Effector CD8-positive, alpha-beta T cell (primary cell): Measurements from ENCODE around the gene DENND2A.
"Not testable (repeated sequence)": the region's sequence is repeated elsewhere in the genome, so short reads cannot be mapped to it uniquely, and the experiment has no call there.

Experiments used
- DNase-seq: peaks from one replicate; lab custom pipeline; 2025; lab: John Stamatoyannopoulos, UW

The DENND2A gene

GRCh38 chr7:140546947-140547346 lies 93.7 kb downstream of the DENND2A start:
- DNase-seq = no peak

- DNase-seq = no peak
Observed at GRCh38 chr7:140544388-140544826, 96.2 kb downstream of the DENND2A start.

GRCh38 chr7:140542228-140542603 lies 98.4 kb downstream of the DENND2A start:
- DNase-seq = no peak

DNA sequence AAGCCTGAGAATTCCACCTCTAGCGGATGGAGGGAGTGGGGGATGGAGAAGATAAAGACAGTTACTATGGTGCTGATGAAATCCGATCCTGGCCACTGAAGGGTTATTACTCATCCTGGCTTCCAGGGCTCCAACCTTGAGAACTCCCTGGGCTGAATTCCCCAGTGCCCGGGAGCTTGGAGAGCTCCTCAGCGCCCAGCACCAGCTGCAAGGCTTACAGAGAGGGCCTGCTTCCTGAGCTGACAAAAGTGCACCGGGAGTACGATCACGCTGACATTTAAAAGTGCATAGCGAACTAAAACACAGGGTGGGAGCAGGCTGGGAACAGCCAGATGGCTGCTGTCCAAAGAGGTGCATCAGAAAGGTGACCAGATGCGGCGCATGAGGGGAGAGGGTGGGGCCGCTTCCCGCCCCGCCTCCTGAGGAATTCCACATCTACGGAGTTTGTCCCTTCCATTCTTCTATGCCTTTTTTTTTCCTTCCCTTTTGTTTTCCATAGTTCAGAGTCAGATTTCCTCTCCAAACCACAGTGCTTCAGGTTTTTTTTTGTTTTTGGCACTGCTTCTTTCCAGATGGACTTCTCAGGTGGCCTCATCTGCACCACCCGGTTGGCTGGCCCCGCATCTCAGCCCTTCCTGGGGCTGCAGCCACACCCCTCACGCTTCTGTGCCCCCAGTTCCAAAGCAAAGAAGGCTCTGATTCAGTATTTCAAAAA lies 98.9 kb downstream of the DENND2A start:
- no peak for DNase-seq

DNA sequence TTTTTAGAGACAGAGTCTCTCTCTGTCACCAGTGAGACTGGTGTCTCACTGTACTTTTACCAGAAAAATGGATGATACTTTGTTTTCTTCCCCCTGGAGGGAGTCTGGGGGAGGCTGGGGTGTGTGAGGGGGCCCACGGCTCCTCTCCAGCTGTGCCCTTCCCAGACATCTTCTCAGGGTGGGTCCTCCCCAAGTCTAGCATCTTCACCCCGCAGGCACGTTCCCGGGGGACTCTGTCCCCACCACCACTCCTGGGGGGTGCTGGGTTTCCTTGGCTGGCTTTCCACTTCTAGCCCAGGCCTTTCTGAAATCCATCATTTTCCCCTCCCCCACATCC lies 99.5 kb downstream of the DENND2A start:
- no peak for DNase-seq

GRCh38 chr7:140540136-140540777 lies 100.4 kb downstream of the DENND2A start:
- DNase-seq = no peak

GRCh38 chr7:140539461-140539860 lies 101.2 kb downstream of the DENND2A start:
- DNase-seq = no peak

DNA sequence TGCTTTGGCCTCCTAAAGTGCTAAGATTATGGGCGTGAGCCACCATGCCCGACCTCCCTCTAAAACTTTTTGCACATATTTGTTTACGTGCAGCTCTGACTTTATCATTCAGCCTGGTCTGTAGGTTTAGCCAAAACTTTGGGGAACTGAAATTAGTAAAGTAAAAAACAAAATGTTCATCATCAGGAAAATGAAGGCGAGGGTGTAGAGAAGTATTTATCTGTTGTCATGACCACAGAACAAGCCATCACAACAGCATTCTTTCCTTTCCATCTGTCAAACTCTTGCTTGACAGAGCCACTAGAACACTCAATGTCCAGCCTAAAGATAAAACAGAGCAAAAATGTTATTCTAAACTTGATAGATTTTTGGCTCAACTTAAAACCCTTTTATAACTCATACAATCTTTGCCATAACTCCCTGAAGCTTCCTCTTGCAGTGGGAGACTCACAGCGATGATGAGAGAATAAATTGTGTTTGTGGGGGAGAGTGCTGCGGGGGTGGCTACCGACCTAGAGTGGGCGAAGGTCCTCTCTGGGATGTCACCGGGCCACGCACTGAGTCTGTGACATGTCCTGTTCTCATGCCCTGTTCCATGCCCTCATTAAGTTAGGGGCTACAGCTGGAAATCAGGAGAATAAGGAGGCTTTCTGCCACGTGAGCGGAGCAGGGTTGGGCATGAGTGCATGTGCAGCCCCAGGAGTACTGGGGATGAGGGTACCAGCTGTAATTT lies 102.7 kb downstream of the DENND2A start:
- DNase-seq = no peak

- DNase-seq = no peak
Observed at GRCh38 chr7:140534743-140535142, 105.9 kb downstream of the DENND2A start.

DNA sequence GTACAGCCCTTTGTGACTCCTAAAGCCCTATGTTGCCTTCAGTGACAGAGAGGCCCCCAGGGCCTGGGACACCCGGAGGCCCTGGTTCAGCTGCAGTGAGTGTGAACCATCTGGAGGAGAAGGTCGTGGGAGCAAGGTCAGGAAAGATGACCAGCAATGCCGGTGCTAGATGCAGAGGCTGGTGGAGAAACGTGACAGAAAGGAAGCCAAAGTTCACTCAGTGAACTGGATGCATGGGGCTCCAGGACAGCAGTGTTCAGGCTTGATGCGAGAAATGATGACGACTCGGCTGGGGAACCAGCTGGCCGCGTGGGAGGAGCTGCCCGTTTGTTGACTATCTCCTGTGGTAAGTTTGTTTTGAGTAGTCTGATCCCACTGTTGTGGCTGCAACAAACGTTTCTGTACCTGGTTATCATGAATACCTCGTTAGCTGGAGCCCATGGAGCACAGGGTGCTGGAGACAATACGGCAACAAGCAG lies 107.2 kb downstream of the DENND2A start:
- DNase-seq = no peak

DNA sequence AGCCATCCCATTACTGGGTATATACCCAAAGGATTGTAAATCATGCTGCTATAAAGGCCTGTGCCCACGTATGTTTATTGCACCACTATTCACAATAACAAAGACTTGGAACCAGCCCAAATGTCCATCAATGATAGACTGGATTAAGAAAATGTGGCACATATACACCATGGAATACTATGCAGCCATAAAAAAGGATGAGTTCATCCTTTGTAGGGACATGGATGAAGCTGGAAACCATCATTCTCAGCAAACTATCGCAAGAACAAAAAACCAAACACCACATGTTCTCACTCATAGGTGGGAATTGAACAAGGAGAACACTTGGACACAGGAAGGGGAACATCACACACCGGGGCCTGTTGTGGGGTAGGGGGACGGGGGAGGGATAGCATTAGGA lies 111.2 kb downstream of the DENND2A start:
- DNase-seq = not testable (repeated sequence)

- DNase-seq = no peak
Observed at GRCh38 chr7:140526787-140527664, 113.6 kb downstream of the DENND2A start.

DNA sequence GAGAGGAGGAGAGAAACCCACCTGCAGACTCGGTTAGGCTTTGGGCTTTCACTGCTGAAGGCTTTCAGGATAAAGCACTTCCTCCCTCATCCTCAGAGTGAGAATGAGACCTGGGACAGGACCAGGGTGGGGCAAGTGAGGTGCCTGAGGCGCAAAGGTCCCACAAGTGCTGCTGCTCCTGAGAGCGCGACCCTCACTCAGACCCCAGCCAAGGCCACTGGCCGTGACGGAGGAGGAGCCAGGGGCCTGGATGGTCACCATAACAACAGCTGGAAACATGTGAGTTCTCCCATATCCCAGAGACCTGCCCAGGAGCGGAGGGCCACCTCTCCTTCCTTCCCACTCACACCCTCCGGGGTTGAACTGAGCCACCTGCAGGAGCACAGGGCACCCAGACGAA lies 114.4 kb downstream of the DENND2A start:
- no peak for DNase-seq

GRCh38 chr7:140525743-140526142 lies 114.9 kb downstream of the DENND2A start:
- no peak for DNase-seq

- DNase-seq = no peak
Observed at GRCh38 chr7:140521421-140521820, 119.2 kb downstream of the DENND2A start.

- no peak for DNase-seq
Observed at GRCh38 chr7:140519007-140519399, 121.6 kb downstream of the DENND2A start.

GRCh38 chr7:140518370-140519006 lies 122.1 kb downstream of the DENND2A start:
- no peak for DNase-seq

DNA sequence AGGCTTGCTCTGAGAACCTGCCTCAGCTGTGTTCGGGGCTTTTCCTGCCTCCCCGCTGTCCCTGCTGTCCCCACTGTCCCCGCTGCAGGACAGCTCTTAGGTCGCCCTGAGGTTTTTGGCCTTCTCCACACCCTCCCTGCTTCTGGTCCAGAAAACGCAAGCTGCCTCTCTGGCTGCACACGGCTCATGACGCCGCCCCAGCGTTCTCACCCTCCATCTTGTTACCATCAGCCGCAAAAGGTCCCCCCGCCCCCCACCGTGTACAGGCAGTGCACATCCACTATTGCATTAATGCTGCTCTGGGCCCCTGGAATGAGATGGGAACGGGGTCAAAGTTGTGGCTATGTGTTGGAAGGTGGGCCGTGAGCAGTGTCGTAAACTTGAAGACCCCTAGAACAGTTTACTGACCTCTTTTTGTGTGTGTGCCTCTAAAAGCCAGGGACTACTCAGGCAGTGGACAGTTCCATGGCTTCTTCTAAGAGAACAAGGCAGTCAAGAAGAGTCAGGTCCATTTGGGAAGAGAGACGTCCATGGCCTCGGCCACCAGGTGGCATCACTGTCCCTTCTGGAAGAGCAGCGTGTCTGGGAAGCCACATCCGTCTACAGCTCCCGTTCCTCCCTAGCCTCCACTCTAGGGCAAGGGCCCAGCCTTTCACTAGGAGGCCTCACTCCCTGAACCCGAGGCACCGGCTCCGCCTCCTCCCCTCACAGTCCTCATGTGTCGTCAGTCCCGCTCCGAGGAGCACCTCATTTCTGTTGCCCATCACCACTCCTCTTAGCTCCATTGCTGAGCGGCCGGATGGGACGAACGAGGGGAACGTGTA lies 122.9 kb downstream of the DENND2A start:
- DNase-seq = peak; percentile 36

GRCh38 chr7:140512317-140513000 lies 128.2 kb downstream of the DENND2A start:
- no peak for DNase-seq

DNA sequence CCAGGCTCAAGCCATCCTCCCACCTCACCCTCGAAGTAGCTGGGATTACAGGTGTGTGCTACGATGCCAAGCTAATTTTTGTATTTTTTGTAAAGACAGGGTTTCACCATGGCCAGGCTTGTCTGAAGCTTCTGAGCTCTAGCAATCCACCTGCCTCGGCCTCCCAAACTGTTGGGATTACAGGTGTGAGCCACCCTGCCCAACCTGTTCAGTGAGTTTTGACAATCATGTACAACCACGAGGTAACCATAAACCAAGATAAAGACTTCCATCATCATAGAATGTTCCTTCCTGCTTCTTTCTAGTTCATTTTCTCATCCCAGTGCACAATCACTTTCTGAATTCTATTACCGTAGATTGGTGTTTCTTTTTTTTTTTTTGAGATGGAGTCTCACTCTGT lies 130.8 kb downstream of the DENND2A start:
- DNase-seq = no peak
